Calu3 (cell line): ENCODE data around the gene CCPG1. TPM values are rescaled to one million over a fixed set of nuclear protein-coding genes. Genes with fewer than 3 reads are reported as not detected.

Source experiments
- BruUV-seq: library from RNA; stranded (reverse); fragments of 400-500 nt; replicated peaks from 2 replicates; lab custom pipeline; 2021; lab: Mats Ljungman, UMichigan
- CTCF ChIA-PET: fragments of 300-600 bp; sonication (Branson Sonifier 250); formaldehyde crosslinking; loops from one replicate; lab custom pipeline; 2022; ENCODE audit warnings: antibody characterized with exemption; lab: Charles Lee
- DNase-seq: peaks from one replicate; pipeline ENCODE4 v3.0.0; 2022
- H3K27ac Mint-ChIP-seq: one replicate; pipeline ENCODE4 v1.8.0; 2022; ENCODE audit warnings: mixed read lengths; ENCODE audit not compliant: unreplicated experiment
- H3K27me3 Mint-ChIP-seq: one replicate; pipeline ENCODE4 v1.8.0; 2022; ENCODE audit warnings: mixed read lengths; ENCODE audit not compliant: unreplicated experiment
- H3K36me3 Mint-ChIP-seq: one replicate; pipeline ENCODE4 v1.8.0; 2022; ENCODE audit warnings: mild to moderate bottlenecking, moderate library complexity, mixed read lengths; ENCODE audit not compliant: insufficient read depth, unreplicated experiment
- H3K4me1 Mint-ChIP-seq: one replicate; pipeline ENCODE4 v1.8.0; 2022; ENCODE audit warnings: mild to moderate bottlenecking, low read depth, mixed read lengths; ENCODE audit not compliant: unreplicated experiment
- H3K4me3 Mint-ChIP-seq: one replicate; pipeline ENCODE4 v1.8.0; 2022; ENCODE audit warnings: mild to moderate bottlenecking, low read depth, moderate library complexity, mixed read lengths; ENCODE audit not compliant: unreplicated experiment
- H3K9me3 Mint-ChIP-seq: one replicate; pipeline ENCODE4 v1.8.0; 2022; ENCODE audit warnings: low read depth, mixed read lengths; ENCODE audit not compliant: unreplicated experiment
- intact Hi-C: fragments of 100-400 bp; cut with micrococcal nuclease; formaldehyde crosslinking; loops from one replicate; pipeline ENCODE4 v1.10.0; 2022; ENCODE audit not compliant: unreplicated experiment
- microRNA-seq: library from miRNA; unstranded; fragments of <30 nt; microRNA quantifications from one replicate; pipeline ENCODE4 v1.2.0, GENCODE V29; 2022
- total RNA-seq: library from RNA; stranded (reverse); gene quantifications from 2 replicates; pipeline ENCODE4 v1.2.3, GENCODE V29; 2022
- TF ChIP-seq, protein P1 (sequence below): fragments of 200-600 bp; IDR thresholded peaks from one replicate; pipeline ENCODE4 v1.8.0; 2022; ENCODE audit warnings: antibody characterized with exemption; ENCODE audit not compliant: unreplicated experiment

Gene CCPG1
- total RNA-seq, 1 experiment from 2014 or later: 54.5 TPM

- Mint-ChIP-seq H3K4me3 (peak within 1 kb of the TSS; percentile 98), H3K27ac (peak within 1 kb of the TSS; percentile 99), H3K9me3 (no peaks in the 10 kb centered on the region), H3K27me3 (no peaks in the 10 kb centered on the region), H3K4me1 (peaks cover 17% of the 10 kb centered on the region), H3K36me3 (peaks cover 32% of the 10 kb centered on the region)
- peak; percentile 85 for DNase-seq
- CTCF ChIA-PET: interaction anchor here (0.7 to 2.3 kb wide), 11 partner anchors 9 to 141 kb away, joined by 3 to 14 read pairs (median 5); partner anchors contain the start of genes CCPG1, PIERCE2 and RSL24D1
- intact Hi-C loops: loop anchor here (1.0 to 2.0 kb wide), 2 partner anchors 88 to 116 kb away; no protein-coding TSS in a partner anchor
- TF ChIP-seq, protein P1, sequence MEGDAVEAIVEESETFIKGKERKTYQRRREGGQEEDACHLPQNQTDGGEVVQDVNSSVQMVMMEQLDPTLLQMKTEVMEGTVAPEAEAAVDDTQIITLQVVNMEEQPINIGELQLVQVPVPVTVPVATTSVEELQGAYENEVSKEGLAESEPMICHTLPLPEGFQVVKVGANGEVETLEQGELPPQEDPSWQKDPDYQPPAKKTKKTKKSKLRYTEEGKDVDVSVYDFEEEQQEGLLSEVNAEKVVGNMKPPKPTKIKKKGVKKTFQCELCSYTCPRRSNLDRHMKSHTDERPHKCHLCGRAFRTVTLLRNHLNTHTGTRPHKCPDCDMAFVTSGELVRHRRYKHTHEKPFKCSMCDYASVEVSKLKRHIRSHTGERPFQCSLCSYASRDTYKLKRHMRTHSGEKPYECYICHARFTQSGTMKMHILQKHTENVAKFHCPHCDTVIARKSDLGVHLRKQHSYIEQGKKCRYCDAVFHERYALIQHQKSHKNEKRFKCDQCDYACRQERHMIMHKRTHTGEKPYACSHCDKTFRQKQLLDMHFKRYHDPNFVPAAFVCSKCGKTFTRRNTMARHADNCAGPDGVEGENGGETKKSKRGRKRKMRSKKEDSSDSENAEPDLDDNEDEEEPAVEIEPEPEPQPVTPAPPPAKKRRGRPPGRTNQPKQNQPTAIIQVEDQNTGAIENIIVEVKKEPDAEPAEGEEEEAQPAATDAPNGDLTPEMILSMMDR: no peak
- TSS peak; percentile 52 for BruUV-seq
Measured at GRCh38 chr15:55318588-55319494, 89.3 kb downstream of the CCPG1 start, which contains the start of the genes PIGB and PIGBOS1. Gene PIGB, plus strand, starts transcription at chr15:55319222. Its CDS starts 29 bp downstream, at chr15:55319251. Gene PIGBOS1, minus strand, starts transcription at chr15:55319123. Its CDS starts 1,331 bp downstream, at chr15:55317792.

Small RNA genes lying within 50 kb of the gene (microRNA-seq; reads per million reads assigned to microRNA genes)
- 135 reads per million, percentile 69 among the genes with 10 or more reads in this experiment for gene MIR628

Other genes with a start within 250 kb of the CCPG1 start
- gene RSL24D1, start 211.4 kb downstream of the CCPG1 start, total RNA-seq: 82.1 and 93.3 TPM in 2 replicates
- 25.1 and 28.9 TPM in 2 replicates for gene RAB27A, start 118.5 kb downstream of the CCPG1 start, total RNA-seq
- gene PIGBOS1, start 89.2 kb downstream of the CCPG1 start, total RNA-seq: 16.6 and 17.1 TPM in 2 replicates
- gene PIGB, start 89.1 kb downstream of the CCPG1 start, total RNA-seq: 17.5 and 23.5 TPM in 2 replicates
- gene PIERCE2, start 136 bp upstream of the CCPG1 start, total RNA-seq: 2.9 and 3.1 TPM in 2 replicates
- 1.7 and 3.3 TPM in 2 replicates for gene DNAAF4, start 99.9 kb upstream of the CCPG1 start, total RNA-seq
- gene PYGO1, start 180.0 kb upstream of the CCPG1 start, total RNA-seq: 2.5 and 2.8 TPM in 2 replicates